Fibroblast of lung (primary cell): ENCODE results near the gene NCOR1. TPM values are rescaled to one million over a fixed set of nuclear protein-coding genes. Genes with fewer than 3 reads are reported as not detected.

ENCODE experiments used
- DNase-seq, 2 donors: peaks; one replicate each; pipeline versions ENCODE4 v3.0.0 to v3.0.0-alpha.2; 2010; ENCODE audit warnings: low read depth in 2 of 2
- H2AFZ ChIP-seq: 2 replicates; pipeline ENCODE4 v1.5.1; 2012; ENCODE audit warnings: low read length, control low read depth, inconsistent platforms
- H3K27ac ChIP-seq: 2 replicates; pipeline ENCODE4 v1.5.1; 2011; ENCODE audit warnings: low read length, control low read depth; ENCODE audit not compliant: insufficient read depth
- H3K27me3 ChIP-seq: 2 replicates; pipeline ENCODE4 v1.5.1; 2011; ENCODE audit warnings: mild to moderate bottlenecking, low read length; ENCODE audit not compliant: control insufficient read depth, insufficient read depth
- H3K36me3 ChIP-seq: 2 replicates; pipeline ENCODE4 v1.5.1; 2011; ENCODE audit warnings: low read length; ENCODE audit not compliant: control insufficient read depth, insufficient read depth
- H3K4me1 ChIP-seq: 2 replicates; pipeline ENCODE4 v1.5.1; 2011; ENCODE audit warnings: low read length; ENCODE audit not compliant: control insufficient read depth, insufficient read depth; ENCODE audit errors: extremely low read depth
- H3K4me2 ChIP-seq: 2 replicates; pipeline ENCODE4 v1.5.1; 2011; ENCODE audit warnings: low read length, control low read depth; ENCODE audit not compliant: insufficient read depth; ENCODE audit errors: extremely low read depth
- H3K4me3 ChIP-seq, 4 experiments: fragments of 200-600 bp in 1 of 4; sonication (generic) in 1 of 4; replicated peaks in 1 of 4; 2 replicates each; pipeline ENCODE4 v1.5.1; 2011 to 2016; ENCODE audit warnings: low read length in 4 of 4, low read depth in 3 of 4, mild to moderate bottlenecking in 3 of 4, control low read depth in 2 of 4, inconsistent platforms in 1 of 4, mixed read lengths in 1 of 4; ENCODE audit not compliant: insufficient read depth in 1 of 4; ENCODE audit errors: control extremely low read depth in 1 of 4
- H3K79me2 ChIP-seq: 2 replicates; pipeline ENCODE4 v1.5.1; 2012; ENCODE audit warnings: mild to moderate bottlenecking, low read length, inconsistent platforms; ENCODE audit not compliant: control insufficient read depth, insufficient read depth
- H3K9ac ChIP-seq: 2 replicates; pipeline ENCODE4 v1.5.1; 2011; ENCODE audit warnings: mild to moderate bottlenecking, low read length, control low read depth; ENCODE audit not compliant: insufficient read depth
- H3K9me3 ChIP-seq: 2 replicates; pipeline ENCODE4 v1.5.1; 2012; ENCODE audit warnings: low read depth, low read length; ENCODE audit not compliant: control insufficient read depth, insufficient read depth
- H4K20me1 ChIP-seq: 2 replicates; pipeline ENCODE4 v1.5.1; 2011; ENCODE audit warnings: low read length; ENCODE audit not compliant: control insufficient read depth, insufficient read depth; ENCODE audit errors: extremely low read depth
- EZH2 ChIP-seq: IDR thresholded peaks from 2 replicates; pipeline ENCODE4 v1.5.1; 2012; ENCODE audit warnings: low read length, control low read depth, mild to moderate bottlenecking; ENCODE audit errors: missing control alignments
- polyA plus RNA-seq, 2 donors: library from polyadenylated mRNA; depleted of rRNA in 1 of 2; stranded (reverse) in 1 of 2; unstranded in 1 of 2; fragments of >200 nt; gene quantifications; 2 replicates each; pipeline ENCODE4 v1.2.1, GENCODE V29; 2011 to 2012; ENCODE audit warnings: missing spikeins in 1 of 2
- total RNA-seq: library from RNA; depleted of rRNA; stranded (reverse); fragments of >200 nt; gene quantifications from 2 replicates; pipeline ENCODE4 v1.2.1, GENCODE V29; 2014
- TF ChIP-seq, protein P1 (sequence below), 2 donors: IDR thresholded peaks in 1 of 2; conservative IDR thresholded peaks in 1 of 2; 1 replicate in 1 of 2; 2 replicates in 1 of 2; pipeline ENCODE4 v1.5.1; 2011 to 2012; ENCODE audit warnings: low read length in 2 of 2, control low read depth in 1 of 2, inconsistent platforms in 1 of 2, low read depth in 1 of 2, mild to moderate bottlenecking in 1 of 2

NCOR1 gene
- total and polyA plus RNA-seq, 2 donors (not counting 1 experiment from before 2014, with no cell fraction given), result 67.6 to 106 TPM

DNA sequence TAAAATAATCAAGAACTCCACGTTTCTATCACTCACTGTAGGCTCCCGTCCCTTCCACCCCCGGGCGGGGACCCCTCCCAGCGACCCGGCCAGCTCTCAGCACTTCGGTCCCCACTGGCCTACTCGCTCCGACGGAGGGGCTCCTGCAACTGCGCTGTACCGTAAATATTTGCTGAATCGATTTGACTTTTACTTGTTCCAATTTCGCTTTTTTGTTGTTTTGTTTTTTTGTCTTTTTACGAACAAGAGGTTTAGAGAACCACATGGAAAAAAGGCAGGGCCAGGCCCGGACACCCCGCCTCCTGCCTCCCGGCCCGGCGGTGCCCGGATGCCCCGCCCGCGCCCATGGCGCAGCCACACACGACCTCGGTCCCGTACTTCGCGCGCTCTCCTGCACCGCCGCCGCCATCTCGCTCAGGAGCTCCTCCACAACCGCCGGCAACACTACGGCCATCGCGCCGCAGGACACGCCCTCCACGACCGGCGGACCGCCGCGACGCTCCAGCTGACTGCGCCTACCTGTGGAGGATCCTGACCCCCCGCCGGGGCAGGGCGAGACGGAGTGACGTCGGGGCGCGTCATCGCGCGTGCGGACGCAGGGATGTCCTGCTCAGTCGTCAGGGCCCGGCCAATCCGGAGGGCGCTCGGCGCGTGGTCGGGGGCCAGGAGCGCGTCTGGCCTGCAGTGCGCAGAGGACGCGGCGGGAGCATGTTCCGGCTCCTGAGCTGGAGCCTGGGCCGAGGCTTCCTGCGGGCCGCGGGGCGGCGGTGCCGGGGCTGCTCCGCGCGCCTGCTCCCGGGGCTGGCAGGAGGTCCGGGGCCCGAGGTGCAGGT, 216.0 kb downstream of the NCOR1 start, which contains the start of the genes TTC19 and ZSWIM7:
TTC19 (plus strand) TSS at position 684 of the 833 bp plus-strand sequence; CDS start at position 709, 25 bp downstream.
ZSWIM7 (minus strand) TSS at position 564 of the 833 bp plus-strand sequence; CDS start at position 454, 110 bp downstream.
- peak; percentile 95 to 96 for DNase-seq
- peak within 1 kb of the TSS; percentile 98 for H3K27ac ChIP-seq
- peaks cover 20% of the 10 kb centered on the region for H3K79me2 ChIP-seq
- no peak for TF ChIP-seq EZH2
- TF ChIP-seq, protein P1, sequence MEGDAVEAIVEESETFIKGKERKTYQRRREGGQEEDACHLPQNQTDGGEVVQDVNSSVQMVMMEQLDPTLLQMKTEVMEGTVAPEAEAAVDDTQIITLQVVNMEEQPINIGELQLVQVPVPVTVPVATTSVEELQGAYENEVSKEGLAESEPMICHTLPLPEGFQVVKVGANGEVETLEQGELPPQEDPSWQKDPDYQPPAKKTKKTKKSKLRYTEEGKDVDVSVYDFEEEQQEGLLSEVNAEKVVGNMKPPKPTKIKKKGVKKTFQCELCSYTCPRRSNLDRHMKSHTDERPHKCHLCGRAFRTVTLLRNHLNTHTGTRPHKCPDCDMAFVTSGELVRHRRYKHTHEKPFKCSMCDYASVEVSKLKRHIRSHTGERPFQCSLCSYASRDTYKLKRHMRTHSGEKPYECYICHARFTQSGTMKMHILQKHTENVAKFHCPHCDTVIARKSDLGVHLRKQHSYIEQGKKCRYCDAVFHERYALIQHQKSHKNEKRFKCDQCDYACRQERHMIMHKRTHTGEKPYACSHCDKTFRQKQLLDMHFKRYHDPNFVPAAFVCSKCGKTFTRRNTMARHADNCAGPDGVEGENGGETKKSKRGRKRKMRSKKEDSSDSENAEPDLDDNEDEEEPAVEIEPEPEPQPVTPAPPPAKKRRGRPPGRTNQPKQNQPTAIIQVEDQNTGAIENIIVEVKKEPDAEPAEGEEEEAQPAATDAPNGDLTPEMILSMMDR (conservative IDR thresholded peaks at IDR 0.05 in 1 of 2, IDR thresholded peaks at IDR 0.05 in 1 of 2; ENCODE audit: low read depth in 1 of 2, low read length in 2 of 2), result no peak
- H3K4me3 ChIP-seq, result peak within 1 kb of the TSS; percentile 66 to 87 (median 83)
- H2AFZ ChIP-seq, result peak within 1 kb of the TSS; percentile 97
- peaks cover 2% of the 10 kb centered on the region for H4K20me1 ChIP-seq
- H3K9ac ChIP-seq, result peak within 1 kb of the TSS; percentile 93
- peaks cover 6% of the 10 kb centered on the region for H3K4me1 ChIP-seq
- H3K36me3 ChIP-seq, result peaks cover 9% of the 10 kb centered on the region
- H3K27me3 ChIP-seq, result no peaks in the 10 kb centered on the region
- no peaks in the 10 kb centered on the region for H3K9me3 ChIP-seq
- peak within 1 kb of the TSS; percentile 100 for H3K4me2 ChIP-seq

GRCh38 chr17:15998031-15998562, 217.2 kb downstream of the NCOR1 start:
- Histone ChIP-seq H3K4me1 (peaks cover 6% of the 10 kb centered on the region), H3K27me3 (no peaks in the 10 kb centered on the region), H3K4me2 (no peak overlapping the region), H4K20me1 (peaks cover 2% of the 10 kb centered on the region), H3K36me3 (peaks cover 7% of the 10 kb centered on the region), H3K9me3 (no peaks in the 10 kb centered on the region), H2AFZ (no peak overlapping the region), H3K79me2 (peaks cover 20% of the 10 kb centered on the region), H3K27ac (no peak overlapping the region), H3K4me3 (peak overlapping the region in 1 of 4 experiments; percentile 47), H3K9ac (no peak overlapping the region)
- TF ChIP-seq, protein P1 (conservative IDR thresholded peaks at IDR 0.05 in 1 of 2, IDR thresholded peaks at IDR 0.05 in 1 of 2; ENCODE audit: low read depth in 1 of 2, low read length in 2 of 2), result no peak
- no peak for TF ChIP-seq EZH2
- DNase-seq, result no peak

GRCh38 chr17:15996322-15996721, 219.0 kb downstream of the NCOR1 start:
- no peak for DNase-seq
- Histone ChIP-seq H3K27me3 (no peaks in the 10 kb centered on the region), H4K20me1 (peaks cover 2% of the 10 kb centered on the region), H3K79me2 (peaks cover 14% of the 10 kb centered on the region), H3K4me2 (no peak overlapping the region), H3K9me3 (no peaks in the 10 kb centered on the region), H3K4me1 (peaks cover 6% of the 10 kb centered on the region), H3K9ac (no peak overlapping the region), H3K27ac (no peak overlapping the region), H3K36me3 (peaks cover 2% of the 10 kb centered on the region), H3K4me3 (no peak overlapping the region), H2AFZ (no peak overlapping the region)
- TF ChIP-seq, protein P1 (conservative IDR thresholded peaks at IDR 0.05 in 1 of 2, IDR thresholded peaks at IDR 0.05 in 1 of 2; ENCODE audit: low read depth in 1 of 2, low read length in 2 of 2), result no peak
- TF ChIP-seq EZH2, result no peak
